ENCODE measurements around the gene USP40. TPM values are rescaled to one million over a fixed set of nuclear protein-coding genes. Genes with fewer than 3 reads are reported as not detected.

Gene USP40
- total and polyA plus RNA-seq, 2 experiments from 2014 or later = 5.7 to 11.7 TPM

- H4K20me1 ChIP-seq (replicated peaks; ENCODE audit: insufficient read depth) = no peaks in the 10 kb centered on the region
- no peaks in the 10 kb centered on the region for H3K79me2 ChIP-seq (replicated peaks; ENCODE audit: insufficient read depth)
- ATAC-seq (no peak), DNase-seq (ENCODE audit: low spot score) (no peak)
- no peak overlapping the region for H3K27ac Mint-ChIP-seq
- no peaks in the 10 kb centered on the region for H3K36me3 ChIP-seq (ENCODE audit: insufficient read depth)
- H3K27ac ChIP-seq (ENCODE audit: low read depth) = no peak overlapping the region
- H2AFZ ChIP-seq = no peak overlapping the region
- no peak overlapping the region for H3K4me3 ChIP-seq
- no peak overlapping the region for H3K4me3 Mint-ChIP-seq
- H3K36me3 Mint-ChIP-seq (ENCODE audit: low read depth) = peaks cover 12% of the 10 kb centered on the region
- no peaks in the 10 kb centered on the region for H3K27me3 ChIP-seq (ENCODE audit: insufficient read depth)
- H3F3A ChIP-seq (replicated peaks; ENCODE audit: low read depth) = no peaks in the 10 kb centered on the region
- peaks cover 2% of the 10 kb centered on the region; the same call in 1 of the 3 replicates for H3K9me3 Mint-ChIP-seq
- TF ChIP-seq ZNF114 (CRISPR knock-in tag; IDR thresholded peaks at IDR 0.05) (no peak), EZH2 (IDR thresholded peaks at IDR 0.05; ENCODE audit: low read depth, unreplicated experiment) (no peak), EZH2phosphoT487 (IDR thresholded peaks at IDR 0.05; ENCODE audit: unreplicated experiment) (no peak), CREB1 (CRISPR knock-in tag; IDR thresholded peaks at IDR 0.05; ENCODE audit: low read depth) (no peak), STAT1 (IDR thresholded peaks at IDR 0.05; ENCODE audit: unreplicated experiment) (no peak), JUNB (IDR thresholded peaks at IDR 0.05; ENCODE audit: unreplicated experiment) (no peak), ZNF331 (CRISPR knock-in tag; IDR thresholded peaks at IDR 0.05; ENCODE audit: low read depth) (no peak), NANOG (IDR thresholded peaks at IDR 0.05; ENCODE audit: borderline replicate concordance) (no peak)
- TF ChIP-seq, protein P1, sequence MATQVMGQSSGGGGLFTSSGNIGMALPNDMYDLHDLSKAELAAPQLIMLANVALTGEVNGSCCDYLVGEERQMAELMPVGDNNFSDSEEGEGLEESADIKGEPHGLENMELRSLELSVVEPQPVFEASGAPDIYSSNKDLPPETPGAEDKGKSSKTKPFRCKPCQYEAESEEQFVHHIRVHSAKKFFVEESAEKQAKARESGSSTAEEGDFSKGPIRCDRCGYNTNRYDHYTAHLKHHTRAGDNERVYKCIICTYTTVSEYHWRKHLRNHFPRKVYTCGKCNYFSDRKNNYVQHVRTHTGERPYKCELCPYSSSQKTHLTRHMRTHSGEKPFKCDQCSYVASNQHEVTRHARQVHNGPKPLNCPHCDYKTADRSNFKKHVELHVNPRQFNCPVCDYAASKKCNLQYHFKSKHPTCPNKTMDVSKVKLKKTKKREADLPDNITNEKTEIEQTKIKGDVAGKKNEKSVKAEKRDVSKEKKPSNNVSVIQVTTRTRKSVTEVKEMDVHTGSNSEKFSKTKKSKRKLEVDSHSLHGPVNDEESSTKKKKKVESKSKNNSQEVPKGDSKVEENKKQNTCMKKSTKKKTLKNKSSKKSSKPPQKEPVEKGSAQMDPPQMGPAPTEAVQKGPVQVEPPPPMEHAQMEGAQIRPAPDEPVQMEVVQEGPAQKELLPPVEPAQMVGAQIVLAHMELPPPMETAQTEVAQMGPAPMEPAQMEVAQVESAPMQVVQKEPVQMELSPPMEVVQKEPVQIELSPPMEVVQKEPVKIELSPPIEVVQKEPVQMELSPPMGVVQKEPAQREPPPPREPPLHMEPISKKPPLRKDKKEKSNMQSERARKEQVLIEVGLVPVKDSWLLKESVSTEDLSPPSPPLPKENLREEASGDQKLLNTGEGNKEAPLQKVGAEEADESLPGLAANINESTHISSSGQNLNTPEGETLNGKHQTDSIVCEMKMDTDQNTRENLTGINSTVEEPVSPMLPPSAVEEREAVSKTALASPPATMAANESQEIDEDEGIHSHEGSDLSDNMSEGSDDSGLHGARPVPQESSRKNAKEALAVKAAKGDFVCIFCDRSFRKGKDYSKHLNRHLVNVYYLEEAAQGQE (IDR thresholded peaks at IDR 0.05; ENCODE audit: unreplicated experiment) = no peak
- TF ChIP-seq, protein P2, sequence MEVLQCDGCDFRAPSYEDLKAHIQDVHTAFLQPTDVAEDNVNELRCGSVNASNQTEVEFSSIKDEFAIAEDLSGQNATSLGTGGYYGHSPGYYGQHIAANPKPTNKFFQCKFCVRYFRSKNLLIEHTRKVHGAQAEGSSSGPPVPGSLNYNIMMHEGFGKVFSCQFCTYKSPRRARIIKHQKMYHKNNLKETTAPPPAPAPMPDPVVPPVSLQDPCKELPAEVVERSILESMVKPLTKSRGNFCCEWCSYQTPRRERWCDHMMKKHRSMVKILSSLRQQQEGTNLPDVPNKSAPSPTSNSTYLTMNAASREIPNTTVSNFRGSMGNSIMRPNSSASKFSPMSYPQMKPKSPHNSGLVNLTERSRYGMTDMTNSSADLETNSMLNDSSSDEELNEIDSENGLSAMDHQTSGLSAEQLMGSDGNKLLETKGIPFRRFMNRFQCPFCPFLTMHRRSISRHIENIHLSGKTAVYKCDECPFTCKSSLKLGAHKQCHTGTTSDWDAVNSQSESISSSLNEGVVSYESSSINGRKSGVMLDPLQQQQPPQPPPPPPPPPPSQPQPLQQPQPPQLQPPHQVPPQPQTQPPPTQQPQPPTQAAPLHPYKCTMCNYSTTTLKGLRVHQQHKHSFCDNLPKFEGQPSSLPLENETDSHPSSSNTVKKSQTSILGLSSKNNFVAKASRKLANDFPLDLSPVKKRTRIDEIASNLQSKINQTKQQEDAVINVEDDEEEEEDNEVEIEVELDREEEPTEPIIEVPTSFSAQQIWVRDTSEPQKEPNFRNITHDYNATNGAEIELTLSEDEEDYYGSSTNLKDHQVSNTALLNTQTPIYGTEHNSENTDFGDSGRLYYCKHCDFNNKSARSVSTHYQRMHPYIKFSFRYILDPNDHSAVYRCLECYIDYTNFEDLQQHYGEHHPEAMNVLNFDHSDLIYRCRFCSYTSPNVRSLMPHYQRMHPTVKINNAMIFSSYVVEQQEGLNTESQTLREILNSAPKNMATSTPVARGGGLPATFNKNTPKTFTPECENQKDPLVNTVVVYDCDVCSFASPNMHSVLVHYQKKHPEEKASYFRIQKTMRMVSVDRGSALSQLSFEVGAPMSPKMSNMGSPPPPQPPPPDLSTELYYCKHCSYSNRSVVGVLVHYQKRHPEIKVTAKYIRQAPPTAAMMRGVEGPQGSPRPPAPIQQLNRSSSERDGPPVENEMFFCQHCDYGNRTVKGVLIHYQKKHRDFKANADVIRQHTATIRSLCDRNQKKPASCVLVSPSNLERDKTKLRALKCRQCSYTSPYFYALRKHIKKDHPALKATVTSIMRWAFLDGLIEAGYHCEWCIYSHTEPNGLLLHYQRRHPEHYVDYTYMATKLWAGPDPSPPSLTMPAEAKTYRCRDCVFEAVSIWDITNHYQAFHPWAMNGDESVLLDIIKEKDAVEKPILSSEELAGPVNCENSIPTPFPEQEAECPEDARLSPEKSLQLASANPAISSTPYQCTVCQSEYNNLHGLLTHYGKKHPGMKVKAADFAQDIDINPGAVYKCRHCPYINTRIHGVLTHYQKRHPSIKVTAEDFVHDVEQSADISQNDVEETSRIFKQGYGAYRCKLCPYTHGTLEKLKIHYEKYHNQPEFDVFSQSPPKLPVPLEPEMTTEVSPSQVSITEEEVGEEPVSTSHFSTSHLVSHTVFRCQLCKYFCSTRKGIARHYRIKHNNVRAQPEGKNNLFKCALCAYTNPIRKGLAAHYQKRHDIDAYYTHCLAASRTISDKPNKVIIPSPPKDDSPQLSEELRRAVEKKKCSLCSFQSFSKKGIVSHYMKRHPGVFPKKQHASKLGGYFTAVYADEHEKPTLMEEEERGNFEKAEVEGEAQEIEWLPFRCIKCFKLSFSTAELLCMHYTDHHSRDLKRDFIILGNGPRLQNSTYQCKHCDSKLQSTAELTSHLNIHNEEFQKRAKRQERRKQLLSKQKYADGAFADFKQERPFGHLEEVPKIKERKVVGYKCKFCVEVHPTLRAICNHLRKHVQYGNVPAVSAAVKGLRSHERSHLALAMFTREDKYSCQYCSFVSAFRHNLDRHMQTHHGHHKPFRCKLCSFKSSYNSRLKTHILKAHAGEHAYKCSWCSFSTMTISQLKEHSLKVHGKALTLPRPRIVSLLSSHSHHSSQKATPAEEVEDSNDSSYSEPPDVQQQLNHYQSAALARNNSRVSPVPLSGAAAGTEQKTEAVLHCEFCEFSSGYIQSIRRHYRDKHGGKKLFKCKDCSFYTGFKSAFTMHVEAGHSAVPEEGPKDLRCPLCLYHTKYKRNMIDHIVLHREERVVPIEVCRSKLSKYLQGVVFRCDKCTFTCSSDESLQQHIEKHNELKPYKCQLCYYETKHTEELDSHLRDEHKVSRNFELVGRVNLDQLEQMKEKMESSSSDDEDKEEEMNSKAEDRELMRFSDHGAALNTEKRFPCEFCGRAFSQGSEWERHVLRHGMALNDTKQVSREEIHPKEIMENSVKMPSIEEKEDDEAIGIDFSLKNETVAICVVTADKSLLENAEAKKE (CRISPR knock-in tag; IDR thresholded peaks at IDR 0.05) = no peak
- peaks cover 17% of the 10 kb centered on the region for H3K27me3 Mint-ChIP-seq (ENCODE audit: insufficient read depth, low read depth, poor library complexity)
- no peaks in the 10 kb centered on the region for H3K9me2 ChIP-seq (ENCODE audit: insufficient read depth)
- no peaks in the 10 kb centered on the region for H3K4me1 ChIP-seq (ENCODE audit: insufficient read depth)
- peaks cover 9% of the 10 kb centered on the region for H3K4me1 Mint-ChIP-seq
- no peak overlapping the region for H3K4me2 ChIP-seq
Measured at GRCh38 chr2:233445152-233445830, 121.3 kb downstream of the USP40 start.

Data from GM23338 (cell line).